ENCODE measurements around the gene ABCA1. TPM values are rescaled to one million over a fixed set of nuclear protein-coding genes. Genes with fewer than 3 reads are reported as not detected.
A peak's percentile ranks its signal among the peaks of the same experiment; 100 is the strongest.

The ABCA1 gene
- total RNA-seq, 2 experiments from 2014 or later = 4.5 to 5.2 TPM

DNA sequence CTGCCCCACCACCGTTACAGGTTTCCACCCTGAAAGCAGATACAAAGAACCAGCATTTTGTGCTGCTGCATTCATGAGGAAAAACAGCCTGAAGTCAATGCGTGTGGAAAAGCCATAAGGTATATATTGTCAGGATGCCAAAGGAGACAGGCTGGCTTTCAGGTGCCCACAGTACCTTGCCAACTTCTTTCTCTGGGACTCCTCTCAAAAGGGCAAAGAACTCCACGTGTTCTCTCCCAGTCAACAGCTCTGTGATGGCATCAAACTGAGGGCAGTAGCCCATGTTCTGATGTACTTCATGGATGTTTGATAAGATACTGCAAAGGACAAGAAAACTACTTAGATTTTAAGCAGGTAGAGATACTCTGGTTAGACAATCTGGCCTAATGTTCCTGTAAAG, 139.7 kb downstream of the ABCA1 start:
- CTCF ChIA-PET = interaction anchor here (0.5 to 0.8 kb wide), 3 partner anchors 9 to 30 kb away, joined by 3 to 4 read pairs (median 3); no protein-coding TSS in a partner anchor
- no peaks in the 10 kb centered on the region for H3K27me3 Mint-ChIP-seq

GRCh38 chr9:104787306-104788015, 140.5 kb downstream of the ABCA1 start:
- no peaks in the 10 kb centered on the region for H3K27me3 Mint-ChIP-seq
- CTCF ChIA-PET = interaction anchor here (0.6 to 0.8 kb wide), 2 partner anchors 10 to 29 kb away, joined by 3 read pairs; no protein-coding TSS in a partner anchor
- intact Hi-C loops (cut with DNase I, micrococcal nuclease) = loop anchor here in 1 of 2 experiments (10.0 kb wide), 1 partner anchor 627 kb away; no protein-coding TSS in a partner anchor
- H3K27ac Mint-ChIP-seq = no peak overlapping the region
- POLR2A ChIA-PET = no interaction called here
- no peak overlapping the region for H3K4me3 Mint-ChIP-seq
- H3K4me1 Mint-ChIP-seq = no peaks in the 10 kb centered on the region
- DNase-seq = no peak
- no peak for ATAC-seq
- H3K36me3 Mint-ChIP-seq (ENCODE audit: low read depth) = no peaks in the 10 kb centered on the region
- H3K9me3 Mint-ChIP-seq (ENCODE audit: low read depth) = no peaks in the 10 kb centered on the region

More for the DNA sequence above, 139.7 kb downstream of the ABCA1 start:
- no peak overlapping the region for H3K27ac Mint-ChIP-seq
- no peak for ATAC-seq
- H3K4me1 Mint-ChIP-seq = no peaks in the 10 kb centered on the region
- H3K9me3 Mint-ChIP-seq (ENCODE audit: low read depth) = no peaks in the 10 kb centered on the region
- H3K4me3 Mint-ChIP-seq = no peak overlapping the region
- POLR2A ChIA-PET = no interaction called here
- no peak for DNase-seq
- peaks cover 5% of the 10 kb centered on the region for H3K36me3 Mint-ChIP-seq (ENCODE audit: low read depth)
- intact Hi-C loops (cut with DNase I, micrococcal nuclease) = loop anchor here in 1 of 2 experiments (10.0 kb wide), 1 partner anchor 627 kb away; no protein-coding TSS in a partner anchor

DNA sequence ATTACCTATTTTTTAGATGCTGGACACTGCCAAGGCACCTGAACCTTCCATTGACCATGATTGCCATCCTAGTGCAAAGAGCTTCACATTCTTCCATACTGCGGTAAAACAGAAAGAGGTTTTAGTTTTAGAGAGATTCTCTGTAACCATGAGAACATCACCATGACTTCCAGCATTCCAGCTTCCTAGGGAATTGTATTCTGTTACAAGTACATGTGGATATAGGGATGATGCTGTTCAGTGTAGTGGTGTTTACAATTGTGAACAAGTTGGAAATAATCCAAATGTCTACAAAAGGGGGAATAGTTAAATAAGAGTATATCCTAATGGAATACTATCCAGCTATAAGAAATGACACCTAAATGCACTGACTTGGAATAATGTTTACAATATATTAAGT, 141.7 kb downstream of the ABCA1 start:
- Mint-ChIP-seq H3K4me1 (no peaks in the 10 kb centered on the region), H3K36me3 (ENCODE audit: low read depth) (no peaks in the 10 kb centered on the region), H3K27ac (no peak overlapping the region), H3K9me3 (ENCODE audit: low read depth) (no peaks in the 10 kb centered on the region), H3K4me3 (no peak overlapping the region), H3K27me3 (no peaks in the 10 kb centered on the region)
- DNase-seq (no peak), ATAC-seq (no peak)
- CTCF ChIA-PET = no interaction called here
- intact Hi-C loops (cut with DNase I, micrococcal nuclease) = loop anchor here in 1 of 2 experiments (10.0 kb wide), 1 partner anchor 629 kb away; no protein-coding TSS in a partner anchor
- POLR2A ChIA-PET = no interaction called here

- no peak overlapping the region for H3K27ac Mint-ChIP-seq
- no peak for DNase-seq
- no peaks in the 10 kb centered on the region for H3K36me3 Mint-ChIP-seq (ENCODE audit: low read depth)
- intact Hi-C loops (cut with DNase I, micrococcal nuclease) = loop anchor here in 1 of 2 experiments (10.0 kb wide), 1 partner anchor 631 kb away; no protein-coding TSS in a partner anchor
- no peaks in the 10 kb centered on the region for H3K4me1 Mint-ChIP-seq
- H3K9me3 Mint-ChIP-seq (ENCODE audit: low read depth) = no peaks in the 10 kb centered on the region
- no peak overlapping the region for H3K4me3 Mint-ChIP-seq
- ATAC-seq = no peak
- POLR2A ChIA-PET = no interaction called here
- H3K27me3 Mint-ChIP-seq = no peaks in the 10 kb centered on the region
- CTCF ChIA-PET = no interaction called here
Measured at GRCh38 chr9:104784098-104784497, 143.9 kb downstream of the ABCA1 start.

GRCh38 chr9:104783588-104783987, 144.4 kb downstream of the ABCA1 start:
- POLR2A ChIA-PET = no interaction called here
- intact Hi-C loops (cut with DNase I, micrococcal nuclease) = loop anchor here in 1 of 2 experiments (10.0 kb wide), 1 partner anchor 631 kb away; no protein-coding TSS in a partner anchor
- Mint-ChIP-seq H3K27me3 (no peaks in the 10 kb centered on the region), H3K9me3 (ENCODE audit: low read depth) (no peaks in the 10 kb centered on the region), H3K36me3 (ENCODE audit: low read depth) (no peaks in the 10 kb centered on the region), H3K27ac (no peak overlapping the region), H3K4me3 (no peak overlapping the region), H3K4me1 (no peaks in the 10 kb centered on the region)
- no peak for DNase-seq
- CTCF ChIA-PET = no interaction called here
- no peak for ATAC-seq

DNA sequence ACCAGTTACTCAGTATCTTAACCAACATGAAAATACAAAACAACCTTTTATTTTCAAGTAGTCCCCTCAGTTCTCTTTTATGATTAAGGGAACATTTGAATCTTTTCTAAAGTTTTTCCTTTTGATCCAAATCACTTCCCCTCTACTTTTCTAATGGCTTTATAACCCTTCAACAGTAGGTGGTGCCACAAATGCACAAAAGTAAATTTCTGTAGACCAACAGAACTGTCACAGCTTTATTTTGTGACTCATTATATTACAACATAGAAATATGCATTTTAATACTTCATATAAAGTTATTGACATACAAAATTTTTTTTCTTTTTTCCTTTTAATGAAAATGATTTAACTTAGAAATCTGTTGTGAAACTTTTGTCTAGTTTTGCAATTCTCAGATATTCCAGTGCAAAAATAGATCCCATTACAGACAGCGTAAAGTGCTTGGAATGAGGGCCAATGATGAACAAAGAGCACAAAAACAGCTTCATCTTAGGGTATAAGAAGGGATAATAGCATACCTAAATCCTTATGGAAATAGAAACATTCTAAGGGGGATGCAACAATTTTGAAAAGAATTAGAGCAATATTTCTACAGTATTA, 147.1 kb downstream of the ABCA1 start:
- ATAC-seq = peak; percentile 55
- no peaks in the 10 kb centered on the region for H3K9me3 Mint-ChIP-seq (ENCODE audit: low read depth)
- no peaks in the 10 kb centered on the region for H3K4me1 Mint-ChIP-seq
- intact Hi-C loops (cut with DNase I, micrococcal nuclease) = loop anchor here in 1 of 2 experiments (2.0 to 10.0 kb wide), 2 partner anchors 376 to 634 kb away; no protein-coding TSS in a partner anchor
- POLR2A ChIA-PET = no interaction called here
- no peaks in the 10 kb centered on the region for H3K27me3 Mint-ChIP-seq
- H3K4me3 Mint-ChIP-seq = no peak overlapping the region
- CTCF ChIA-PET = interaction anchor here (0.9 to 1.2 kb wide), 3 partner anchors 14 to 636 kb away, joined by 3 to 4 read pairs (median 4); no protein-coding TSS in a partner anchor
- no peak overlapping the region for H3K27ac Mint-ChIP-seq
- no peaks in the 10 kb centered on the region for H3K36me3 Mint-ChIP-seq (ENCODE audit: low read depth)
- no peak for DNase-seq

DNA sequence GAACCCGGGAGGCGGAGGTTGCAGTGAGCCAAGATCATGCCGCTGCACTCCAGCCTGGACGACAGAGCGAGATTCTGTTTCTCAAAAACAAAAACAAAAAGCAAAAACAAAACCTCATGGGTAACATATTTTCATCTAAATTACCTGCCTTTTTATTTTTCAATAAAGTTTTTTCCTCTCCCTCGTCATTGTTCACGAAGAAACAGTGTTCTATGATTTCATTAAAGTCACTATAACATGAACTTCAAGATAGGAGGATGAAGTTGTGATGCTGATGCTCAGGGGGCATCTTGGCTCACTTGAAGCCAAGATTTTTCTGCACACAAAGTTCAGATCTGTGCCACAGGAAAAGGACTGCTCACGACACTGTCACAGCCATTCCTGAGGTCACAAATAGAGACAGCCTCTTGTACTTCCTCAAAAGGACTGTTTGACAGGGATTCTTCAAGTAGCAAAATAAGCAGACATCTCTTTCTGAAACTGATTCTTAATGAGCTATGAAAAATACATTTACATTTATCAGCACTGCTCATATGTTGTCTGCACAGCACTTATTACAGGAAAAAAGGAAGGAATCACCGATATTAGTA, 147.9 kb downstream of the ABCA1 start:
- Mint-ChIP-seq H3K9me3 (ENCODE audit: low read depth) (no peaks in the 10 kb centered on the region), H3K36me3 (ENCODE audit: low read depth) (no peaks in the 10 kb centered on the region), H3K27ac (no peak overlapping the region), H3K27me3 (no peaks in the 10 kb centered on the region), H3K4me1 (no peaks in the 10 kb centered on the region), H3K4me3 (no peak overlapping the region)
- no peak for DNase-seq
- ChIA-PET POLR2A (no interaction called here), CTCF (interaction anchor here (0.9 to 1.2 kb wide), 3 partner anchors 13 to 637 kb away, joined by 3 to 4 read pairs (median 4); no protein-coding TSS in a partner anchor)
- no peak for ATAC-seq
- intact Hi-C loops (cut with DNase I, micrococcal nuclease) = loop anchor here (2.0 to 10.0 kb wide), 2 partner anchors 377 to 635 kb away; no protein-coding TSS in a partner anchor

GRCh38 chr9:104779334-104779733, 148.6 kb downstream of the ABCA1 start:
- intact Hi-C loops (cut with DNase I, micrococcal nuclease) = loop anchor here in 1 of 2 experiments (2.0 kb wide), 1 partner anchor 377 kb away; no protein-coding TSS in a partner anchor
- ATAC-seq = no peak
- Mint-ChIP-seq H3K4me1 (no peaks in the 10 kb centered on the region), H3K27me3 (no peaks in the 10 kb centered on the region), H3K36me3 (ENCODE audit: low read depth) (no peaks in the 10 kb centered on the region), H3K4me3 (no peak overlapping the region), H3K9me3 (ENCODE audit: low read depth) (no peaks in the 10 kb centered on the region), H3K27ac (no peak overlapping the region)
- POLR2A ChIA-PET = no interaction called here
- CTCF ChIA-PET = interaction anchor here (0.6 kb wide), 1 partner anchor 278 kb away, joined by 4 read pairs; no protein-coding TSS in a partner anchor
- DNase-seq = no peak

DNA sequence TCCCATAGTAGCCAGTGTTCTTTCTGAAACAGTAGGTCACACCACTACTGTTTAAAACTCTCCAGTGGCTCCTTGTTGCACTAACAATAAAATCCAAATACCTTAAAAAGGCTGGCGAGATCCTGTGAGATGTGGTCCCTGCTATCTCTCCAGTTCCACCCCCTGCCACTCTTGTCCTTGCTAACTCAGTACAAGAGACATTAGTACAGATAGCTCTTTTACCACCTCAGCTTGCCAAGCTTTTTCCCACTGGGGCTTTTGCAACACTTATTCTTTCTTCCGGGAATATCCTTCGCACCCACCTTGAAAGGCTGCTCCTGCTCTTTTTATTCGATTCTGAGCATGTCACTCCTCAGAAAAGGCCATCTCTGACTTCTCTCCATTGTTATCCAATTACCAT, 149.2 kb downstream of the ABCA1 start:
- H3K4me3 Mint-ChIP-seq = no peak overlapping the region
- intact Hi-C loops (cut with DNase I, micrococcal nuclease) = loop anchor here in 1 of 2 experiments (2.0 kb wide), 1 partner anchor 378 kb away; no protein-coding TSS in a partner anchor
- no peaks in the 10 kb centered on the region for H3K27me3 Mint-ChIP-seq
- no peaks in the 10 kb centered on the region for H3K9me3 Mint-ChIP-seq (ENCODE audit: low read depth)
- no peaks in the 10 kb centered on the region for H3K4me1 Mint-ChIP-seq
- no peaks in the 10 kb centered on the region for H3K36me3 Mint-ChIP-seq (ENCODE audit: low read depth)
- no peak for DNase-seq
- H3K27ac Mint-ChIP-seq = no peak overlapping the region
- POLR2A ChIA-PET = no interaction called here
- CTCF ChIA-PET = interaction anchor here (0.6 kb wide), 2 partner anchors 279 to 940 kb away, joined by 3 to 4 read pairs; no protein-coding TSS in a partner anchor
- no peak for ATAC-seq

GRCh38 chr9:104776797-104777196, 151.2 kb downstream of the ABCA1 start:
- DNase-seq (no peak), ATAC-seq (no peak)
- H3K4me3 Mint-ChIP-seq = no peak overlapping the region
- no peaks in the 10 kb centered on the region for H3K27me3 Mint-ChIP-seq
- ChIA-PET POLR2A (no interaction called here), CTCF (no interaction called here)
- H3K27ac Mint-ChIP-seq = no peak overlapping the region
- intact Hi-C loops (cut with DNase I, micrococcal nuclease) = no loop called here
- no peaks in the 10 kb centered on the region for H3K36me3 Mint-ChIP-seq (ENCODE audit: low read depth)
- no peaks in the 10 kb centered on the region for H3K9me3 Mint-ChIP-seq (ENCODE audit: low read depth)
- no peaks in the 10 kb centered on the region for H3K4me1 Mint-ChIP-seq

- ChIA-PET POLR2A (no interaction called here), CTCF (no interaction called here)
- H3K36me3 Mint-ChIP-seq (ENCODE audit: low read depth) = no peaks in the 10 kb centered on the region
- no peak for ATAC-seq
- no peaks in the 10 kb centered on the region for H3K4me1 Mint-ChIP-seq
- H3K4me3 Mint-ChIP-seq = no peak overlapping the region
- H3K27ac Mint-ChIP-seq = no peak overlapping the region
- no peaks in the 10 kb centered on the region for H3K9me3 Mint-ChIP-seq (ENCODE audit: low read depth)
- peaks cover 2% of the 10 kb centered on the region for H3K27me3 Mint-ChIP-seq
- intact Hi-C loops (cut with DNase I, micrococcal nuclease) = no loop called here
- no peak for DNase-seq
Measured at GRCh38 chr9:104775976-104776375, 152.0 kb downstream of the ABCA1 start.
